GM12892 (cell line): ENCODE results near the gene SLC24A3.

Source experiments
- DNase-seq: peaks from one replicate; pipeline ENCODE4 v3.0.0; 2011; ENCODE audit not compliant: insufficient read length
- FAIRE-seq: peaks from 2 replicates; lab custom pipeline; 2011; peaks lifted over from hg19 to GRCh38; lab: Jason Lieb, UNC
- POLR2A ChIP-seq: IDR thresholded peaks from 2 replicates; pipeline ENCODE4 v1.6.1; 2011; ENCODE audit warnings: low read depth, low read length, control low read depth
- POLR2AphosphoS5 ChIP-seq: IDR thresholded peaks from 2 replicates; pipeline ENCODE4 v1.6.1; 2011; ENCODE audit warnings: low read depth, low read length, control low read depth
- TAF1 ChIP-seq: IDR thresholded peaks from 2 replicates; pipeline ENCODE4 v1.6.1; 2011; ENCODE audit warnings: low read depth, mild to moderate bottlenecking, control low read depth, low read length, borderline replicate concordance

SLC24A3 gene

DNA sequence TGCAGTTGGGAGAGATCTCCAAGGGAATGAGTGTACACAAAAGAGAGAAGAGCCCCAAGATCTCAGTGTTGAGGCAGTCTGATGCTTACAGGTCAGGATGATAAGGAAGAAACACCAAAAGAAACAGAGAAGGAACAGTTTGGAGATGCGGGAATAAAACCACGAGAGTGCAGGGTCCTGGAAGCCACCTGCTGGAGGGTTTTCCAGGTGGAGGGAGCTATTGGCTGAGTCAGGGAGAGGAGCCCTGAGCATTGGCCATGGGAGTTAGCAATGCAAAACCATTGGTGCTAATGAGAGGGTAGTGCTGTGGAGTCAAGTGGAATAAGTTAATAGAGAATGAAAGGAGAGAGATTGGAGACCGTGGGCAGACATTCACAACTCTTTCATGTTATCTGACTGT, 506.4 kb downstream of the SLC24A3 start:
- no peak for TF ChIP-seq POLR2AphosphoS5
- no peak for TF ChIP-seq POLR2A
- no peak for TF ChIP-seq TAF1
- DNase-seq (no peak), FAIRE-seq (no peak)

DNA sequence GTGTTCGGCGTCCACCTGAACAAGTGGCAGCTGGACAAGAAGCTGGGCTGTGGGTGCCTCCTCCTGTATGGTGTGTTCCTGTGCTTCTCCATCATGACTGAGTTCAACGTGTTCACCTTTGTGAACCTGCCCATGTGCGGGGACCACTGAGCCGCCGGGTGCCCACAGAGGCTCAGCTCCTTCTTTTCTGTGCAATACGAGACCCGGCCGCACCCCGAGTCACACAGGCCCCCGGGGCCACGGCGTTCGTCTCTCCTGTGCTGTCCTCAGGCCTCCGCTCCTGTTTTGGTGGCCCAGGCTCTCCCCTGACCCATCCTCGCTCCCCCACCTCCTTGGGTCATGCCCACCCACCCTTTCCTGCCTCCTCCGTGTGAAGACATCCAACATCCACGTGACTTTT, 508.5 kb downstream of the SLC24A3 start:
- DNase-seq (no peak), FAIRE-seq (no peak)
- TF ChIP-seq POLR2A: no peak
- TF ChIP-seq POLR2AphosphoS5: no peak
- no peak for TF ChIP-seq TAF1

DNA sequence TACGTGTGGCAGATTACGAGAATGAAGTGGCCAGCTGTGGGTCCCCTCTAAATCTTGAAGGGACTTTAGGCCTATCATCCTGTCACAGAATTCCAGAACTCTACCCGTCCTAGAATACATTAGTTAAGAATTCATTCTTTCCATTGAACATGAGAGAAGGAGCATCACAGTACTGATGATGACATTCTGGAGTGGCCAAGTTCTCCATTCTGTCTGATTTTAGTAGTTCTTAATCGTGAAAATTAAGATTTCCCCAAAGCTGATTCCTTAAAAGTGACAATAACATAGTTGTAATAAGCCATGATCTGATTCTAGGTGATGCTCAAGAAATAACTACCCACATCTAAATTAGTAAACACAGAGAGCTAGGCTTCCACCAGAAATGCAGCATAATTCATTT, 510.6 kb downstream of the SLC24A3 start:
- no peak for DNase-seq
- TF ChIP-seq POLR2AphosphoS5 (no peak), TAF1 (no peak), POLR2A (no peak)
- FAIRE-seq: no peak

DNA sequence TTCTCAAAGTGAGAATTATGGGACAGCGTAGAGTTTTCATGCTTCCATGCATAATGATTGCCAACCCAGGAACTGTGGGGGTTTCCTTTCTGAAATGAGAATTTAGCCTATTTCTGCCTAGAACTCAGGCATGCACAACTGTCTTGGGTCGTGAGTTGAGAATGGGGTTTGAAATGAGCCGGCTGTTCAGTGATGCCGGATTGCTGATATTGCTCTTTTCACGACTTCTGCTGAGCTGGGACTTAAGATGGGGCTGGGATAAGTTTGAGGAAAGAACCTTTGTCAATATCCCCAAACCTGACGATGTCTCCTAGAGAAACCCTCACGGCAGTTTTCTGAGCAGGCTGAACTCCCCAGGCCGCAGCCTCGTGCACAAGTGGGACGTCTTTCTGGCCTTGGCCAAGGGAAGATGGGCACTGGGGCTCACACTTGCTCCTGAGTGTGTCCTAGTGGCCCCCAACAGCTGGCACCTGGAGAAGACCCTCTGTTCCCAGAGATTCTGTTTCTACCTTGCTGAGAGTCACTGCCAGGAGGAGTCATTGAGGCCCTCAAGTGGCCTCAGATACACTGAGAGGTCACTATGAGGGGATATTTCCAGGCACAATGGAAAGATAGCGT, 511.5 kb downstream of the SLC24A3 start:
- TF ChIP-seq POLR2A (no peak), TAF1 (no peak), POLR2AphosphoS5 (no peak)
- no peak for FAIRE-seq

DNA sequence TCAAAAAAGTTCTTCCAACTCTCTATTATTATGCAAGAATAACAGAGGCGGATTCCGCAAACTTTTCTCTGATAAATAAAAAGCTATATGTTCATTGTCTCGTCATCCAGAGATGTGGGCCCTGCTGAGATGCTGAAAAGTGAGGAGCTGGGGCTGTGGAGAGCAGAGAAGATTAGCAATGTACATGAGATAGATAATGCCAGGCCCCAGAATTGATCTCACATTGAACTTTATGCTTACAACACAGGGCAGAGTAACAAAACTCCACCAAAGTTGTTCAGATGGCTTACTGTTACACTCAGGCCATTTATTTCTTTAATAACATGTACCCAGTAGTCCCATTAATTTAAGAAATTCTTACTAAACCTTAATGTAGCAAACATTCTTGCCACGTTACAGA, 512.9 kb downstream of the SLC24A3 start:
- FAIRE-seq (no peak), DNase-seq (no peak)
- TF ChIP-seq TAF1: no peak
- no peak for TF ChIP-seq POLR2AphosphoS5
- TF ChIP-seq POLR2A: no peak

More for the DNA sequence above, 511.5 kb downstream of the SLC24A3 start:
- DNase-seq: no peak

DNA sequence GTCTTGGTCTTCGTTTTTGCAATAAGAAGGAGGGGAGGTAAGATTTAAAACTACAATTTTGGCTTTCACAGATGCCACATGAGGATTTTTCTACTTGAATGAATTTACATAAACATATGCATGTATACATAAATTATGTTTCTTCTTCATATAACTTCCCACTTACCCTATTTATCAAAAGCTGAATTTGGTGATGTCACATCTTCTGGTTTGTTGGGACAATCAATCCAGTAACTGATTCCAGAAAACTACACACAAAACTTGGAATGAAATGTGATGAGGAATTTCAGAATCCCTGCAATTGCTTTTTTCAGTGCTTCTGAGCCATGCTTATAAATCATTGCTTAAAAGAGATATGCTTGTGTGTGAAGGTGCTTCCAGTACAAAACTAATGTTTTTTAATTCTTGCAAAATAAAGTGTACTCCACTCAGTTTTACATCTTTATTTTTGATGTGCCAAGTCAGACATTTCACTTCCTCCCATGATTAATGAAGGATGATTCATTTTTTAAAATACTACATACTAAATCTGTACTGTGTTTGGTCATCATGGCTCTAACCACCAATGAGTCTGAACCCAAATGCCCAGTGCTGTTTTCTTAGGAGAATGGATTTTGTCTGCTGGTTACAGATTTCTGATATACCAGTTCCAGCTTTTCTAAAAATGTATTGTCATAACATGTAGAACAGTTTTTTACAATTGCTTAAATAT, 513.5 kb downstream of the SLC24A3 start:
- FAIRE-seq: no peak
- DNase-seq: no peak
- TF ChIP-seq POLR2AphosphoS5 (no peak), TAF1 (no peak)

DNA sequence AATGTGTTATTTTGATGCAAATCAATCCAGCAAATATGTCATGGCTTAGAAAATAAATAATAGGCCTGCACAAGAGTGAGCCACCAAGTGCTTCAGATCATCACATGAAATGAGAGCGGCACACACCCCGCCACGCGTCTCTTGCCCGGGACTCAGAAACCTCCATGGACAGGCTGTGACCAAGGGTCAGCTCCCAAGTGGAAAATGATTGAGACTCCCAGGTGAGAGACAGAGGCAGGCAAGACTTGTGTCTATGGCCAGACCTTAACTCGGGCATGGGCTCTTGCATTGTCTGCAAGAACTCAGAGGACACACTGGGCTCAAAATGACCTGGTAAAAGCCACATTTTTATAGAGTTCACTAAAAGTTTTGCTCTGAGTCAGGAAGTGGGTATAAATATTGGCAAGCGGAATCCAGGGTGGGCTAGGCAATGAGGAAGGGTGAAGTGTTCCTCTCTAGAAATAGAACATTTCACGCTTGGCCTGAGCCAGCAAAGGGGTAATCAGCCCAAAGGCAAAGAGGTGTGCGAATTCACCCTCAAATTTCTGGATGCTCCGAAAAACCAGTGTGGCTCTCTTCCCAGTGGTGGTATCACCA, 514.9 kb downstream of the SLC24A3 start:
- TF ChIP-seq POLR2AphosphoS5 (no peak), POLR2A (no peak), TAF1 (no peak)
- DNase-seq (no peak), FAIRE-seq (no peak)

DNA sequence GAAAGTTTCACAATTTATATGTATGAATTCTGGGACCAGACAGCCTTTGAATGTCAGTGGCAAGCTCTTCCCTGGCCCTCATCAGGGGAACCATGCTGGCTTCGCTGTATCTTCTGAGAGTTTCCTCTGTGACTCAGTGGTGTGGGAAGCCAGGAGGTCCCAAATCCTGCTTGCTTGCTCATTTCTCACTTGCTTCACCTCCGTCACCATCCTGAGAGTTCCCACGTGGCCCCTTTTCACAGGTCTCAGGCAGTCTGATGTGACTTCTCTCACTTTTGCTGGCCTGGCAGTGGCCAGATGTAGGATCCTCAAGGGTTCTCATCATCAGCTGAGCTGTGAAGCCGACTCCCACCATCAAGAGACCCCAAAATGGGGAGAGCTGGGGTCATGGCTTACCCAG, 517.2 kb downstream of the SLC24A3 start:
- DNase-seq (no peak), FAIRE-seq (no peak)
- TF ChIP-seq POLR2A (no peak), TAF1 (no peak), POLR2AphosphoS5 (no peak)

DNA sequence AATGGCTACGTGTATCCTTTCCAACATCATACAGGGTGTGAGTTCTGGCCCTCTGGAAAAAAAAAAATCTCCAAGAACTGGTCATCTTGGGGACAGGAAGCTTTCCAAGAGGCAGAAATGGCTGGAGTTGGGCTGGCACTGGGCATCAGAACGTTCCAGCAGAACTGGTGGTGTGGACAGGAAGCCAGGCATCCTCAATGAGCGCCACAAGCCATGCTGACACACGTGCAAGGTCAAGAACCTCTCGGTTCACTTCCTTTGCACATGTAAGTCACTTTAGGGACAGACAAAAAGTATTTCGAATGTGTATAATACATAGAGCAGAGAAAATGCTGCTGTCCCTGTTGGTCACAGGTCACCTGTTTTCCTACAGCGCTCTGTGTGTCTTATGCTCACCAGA, 518.3 kb downstream of the SLC24A3 start:
- TF ChIP-seq POLR2AphosphoS5 (no peak), TAF1 (no peak), POLR2A (no peak)
- no peak for DNase-seq
- no peak for FAIRE-seq

DNA sequence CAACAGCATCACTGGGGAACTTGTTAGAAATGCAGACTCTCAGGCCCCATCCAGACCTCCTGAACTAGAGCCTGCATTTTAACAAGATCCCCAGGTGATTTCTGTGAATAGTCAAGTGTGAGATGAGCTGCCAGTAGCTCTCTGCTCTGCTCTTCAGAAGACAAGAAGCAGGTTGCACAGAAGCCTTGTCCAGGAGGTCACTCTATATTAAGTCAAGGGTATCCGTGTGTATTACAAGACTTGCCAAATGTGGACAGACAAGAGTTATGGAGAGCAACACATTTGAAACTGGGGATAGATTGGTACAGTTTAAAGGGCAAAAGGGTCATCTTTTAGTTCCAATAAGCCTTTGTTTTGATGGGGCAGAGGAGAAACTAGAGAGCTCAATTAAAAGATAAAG, 522.4 kb downstream of the SLC24A3 start:
- no peak for DNase-seq
- TF ChIP-seq POLR2A (no peak), TAF1 (no peak), POLR2AphosphoS5 (no peak)
- no peak for FAIRE-seq

DNA sequence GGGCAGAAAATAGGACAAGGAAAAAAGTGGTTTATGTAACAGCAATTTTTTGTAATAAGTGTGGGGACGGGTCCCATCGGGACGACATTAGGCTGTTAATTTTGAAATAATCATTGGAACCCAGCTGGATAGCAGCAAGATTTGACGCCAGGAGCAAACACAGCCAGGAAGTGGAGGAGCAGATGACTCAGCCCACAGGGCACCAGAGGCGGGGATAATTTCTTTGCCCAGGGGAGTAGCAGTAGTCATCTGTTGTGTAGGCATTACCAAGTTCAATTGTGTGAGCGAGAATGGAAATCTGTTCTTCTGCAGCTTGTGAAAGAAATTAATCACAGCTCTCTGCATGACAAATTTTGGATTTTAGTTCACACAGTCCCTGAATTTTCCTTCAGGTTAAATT, 523.0 kb downstream of the SLC24A3 start:
- FAIRE-seq (no peak), DNase-seq (no peak)
- TF ChIP-seq POLR2AphosphoS5 (no peak), TAF1 (no peak), POLR2A (no peak)

DNA sequence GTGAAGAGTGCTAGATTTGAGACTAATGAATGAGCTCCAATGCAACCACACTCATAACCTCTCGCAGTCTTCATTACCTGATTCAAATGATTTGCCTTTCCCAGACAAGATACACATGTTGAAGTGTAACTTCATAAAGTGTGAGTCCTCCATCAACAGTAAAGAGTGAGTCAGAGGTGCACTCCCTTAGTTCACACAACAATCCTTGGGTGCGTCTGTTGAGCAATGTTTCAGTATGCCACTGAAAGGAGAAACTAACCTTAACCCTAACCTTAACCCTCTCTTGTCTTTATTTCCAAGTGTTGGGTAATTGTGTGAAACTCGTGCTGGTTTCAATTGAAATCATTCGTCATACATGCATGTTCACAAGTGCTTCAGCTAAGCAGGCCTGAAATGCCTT, 524.6 kb downstream of the SLC24A3 start:
- FAIRE-seq (no peak), DNase-seq (no peak)
- TF ChIP-seq POLR2A (no peak), TAF1 (no peak), POLR2AphosphoS5 (no peak)

DNA sequence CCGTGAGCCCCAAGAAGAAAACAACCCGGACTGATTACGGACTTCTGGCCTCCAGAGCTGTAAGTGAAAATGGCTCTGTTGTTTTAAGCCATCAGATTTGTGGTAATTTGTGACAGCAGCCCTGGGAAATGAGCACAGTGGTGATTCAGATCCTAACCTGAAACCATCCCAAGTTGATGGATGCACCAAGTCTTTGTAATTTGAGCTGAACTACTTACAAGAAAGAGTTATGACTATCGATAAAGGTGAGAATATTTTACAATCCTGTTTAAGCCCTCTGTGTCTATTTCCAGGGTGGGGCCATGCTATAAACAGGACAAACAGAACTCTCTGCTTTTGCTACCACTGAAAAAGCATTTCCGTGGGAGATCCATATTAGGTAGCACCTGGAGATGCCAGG, 526.5 kb downstream of the SLC24A3 start:
- TF ChIP-seq POLR2A (no peak), TAF1 (no peak), POLR2AphosphoS5 (no peak)
- FAIRE-seq (no peak), DNase-seq (no peak)
